ENCODE data around the gene SPATA32. TPM values are rescaled to one million over a fixed set of nuclear protein-coding genes. Genes with fewer than 3 reads are reported as not detected.

The SPATA32 gene
- total and polyA plus RNA-seq, 2 experiments from 2014 or later, result not detected

DNA sequence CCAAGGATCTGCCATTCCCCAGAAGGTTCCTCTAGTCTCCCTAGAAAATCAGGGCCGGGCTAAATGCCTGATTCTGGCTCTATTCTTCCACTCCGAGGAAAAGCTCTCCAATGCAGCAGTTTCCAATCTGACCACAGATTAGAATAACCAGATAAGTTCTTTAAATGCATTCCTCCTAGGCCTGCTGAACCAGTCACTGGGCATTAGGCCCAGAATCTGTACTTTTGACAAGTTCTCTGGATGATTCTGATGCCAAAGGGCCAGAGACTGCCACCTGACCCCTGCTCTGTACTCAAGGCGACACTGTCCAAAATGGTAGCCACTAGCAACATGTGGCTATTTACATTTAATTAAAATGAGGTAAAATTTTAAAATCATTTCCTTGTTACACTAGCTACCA is 32.6 kb upstream of the SPATA32 start:
- Histone ChIP-seq H3K4me3 (no peak overlapping the region), H3K79me2 (replicated peaks; ENCODE audit: insufficient read depth) (no peaks in the 10 kb centered on the region; the same call in 1 of the 2 replicates), H3F3A (replicated peaks; ENCODE audit: low read depth) (no peaks in the 10 kb centered on the region), H3K9me2 (ENCODE audit: insufficient read depth) (no peaks in the 10 kb centered on the region), H3K4me1 (ENCODE audit: insufficient read depth) (no peaks in the 10 kb centered on the region), H3K27me3 (ENCODE audit: insufficient read depth) (no peaks in the 10 kb centered on the region), H3K4me2 (no peak overlapping the region), H3K36me3 (ENCODE audit: insufficient read depth) (no peaks in the 10 kb centered on the region), H4K20me1 (replicated peaks; ENCODE audit: insufficient read depth) (peaks cover 2% of the 10 kb centered on the region), H2AFZ (no peak overlapping the region), H3K27ac (ENCODE audit: low read depth) (no peak overlapping the region)
- Mint-ChIP-seq H3K36me3 (ENCODE audit: low read depth) (peaks cover 3% of the 10 kb centered on the region; the same call in 2 of the 3 replicates), H3K9me3 (no peaks in the 10 kb centered on the region), H3K27me3 (ENCODE audit: insufficient read depth, low read depth, poor library complexity) (peaks cover 9% of the 10 kb centered on the region), H3K27ac (no peak overlapping the region), H3K4me1 (peaks cover 10% of the 10 kb centered on the region; the same call in 2 of the 3 replicates), H3K4me3 (no peak overlapping the region)
- DNase-seq (ENCODE audit: low spot score) (no peak), ATAC-seq (no peak)
- TF ChIP-seq EZH2 (IDR thresholded peaks at IDR 0.05; ENCODE audit: low read depth, unreplicated experiment) (no peak), POLR2AphosphoS5 (IDR thresholded peaks at IDR 0.05; ENCODE audit: low read depth) (no peak), ZNF114 (CRISPR knock-in tag; IDR thresholded peaks at IDR 0.05) (no peak), EZH2phosphoT487 (IDR thresholded peaks at IDR 0.05; ENCODE audit: unreplicated experiment) (no peak), STAT1 (IDR thresholded peaks at IDR 0.05; ENCODE audit: unreplicated experiment) (no peak), NANOG (IDR thresholded peaks at IDR 0.05; ENCODE audit: borderline replicate concordance) (no peak), CREB1 (CRISPR knock-in tag; IDR thresholded peaks at IDR 0.05; ENCODE audit: low read depth) (no peak), ZNF331 (CRISPR knock-in tag; IDR thresholded peaks at IDR 0.05; ENCODE audit: low read depth) (no peak), JUNB (IDR thresholded peaks at IDR 0.05; ENCODE audit: unreplicated experiment) (no peak)
- TF ChIP-seq, protein P1, sequence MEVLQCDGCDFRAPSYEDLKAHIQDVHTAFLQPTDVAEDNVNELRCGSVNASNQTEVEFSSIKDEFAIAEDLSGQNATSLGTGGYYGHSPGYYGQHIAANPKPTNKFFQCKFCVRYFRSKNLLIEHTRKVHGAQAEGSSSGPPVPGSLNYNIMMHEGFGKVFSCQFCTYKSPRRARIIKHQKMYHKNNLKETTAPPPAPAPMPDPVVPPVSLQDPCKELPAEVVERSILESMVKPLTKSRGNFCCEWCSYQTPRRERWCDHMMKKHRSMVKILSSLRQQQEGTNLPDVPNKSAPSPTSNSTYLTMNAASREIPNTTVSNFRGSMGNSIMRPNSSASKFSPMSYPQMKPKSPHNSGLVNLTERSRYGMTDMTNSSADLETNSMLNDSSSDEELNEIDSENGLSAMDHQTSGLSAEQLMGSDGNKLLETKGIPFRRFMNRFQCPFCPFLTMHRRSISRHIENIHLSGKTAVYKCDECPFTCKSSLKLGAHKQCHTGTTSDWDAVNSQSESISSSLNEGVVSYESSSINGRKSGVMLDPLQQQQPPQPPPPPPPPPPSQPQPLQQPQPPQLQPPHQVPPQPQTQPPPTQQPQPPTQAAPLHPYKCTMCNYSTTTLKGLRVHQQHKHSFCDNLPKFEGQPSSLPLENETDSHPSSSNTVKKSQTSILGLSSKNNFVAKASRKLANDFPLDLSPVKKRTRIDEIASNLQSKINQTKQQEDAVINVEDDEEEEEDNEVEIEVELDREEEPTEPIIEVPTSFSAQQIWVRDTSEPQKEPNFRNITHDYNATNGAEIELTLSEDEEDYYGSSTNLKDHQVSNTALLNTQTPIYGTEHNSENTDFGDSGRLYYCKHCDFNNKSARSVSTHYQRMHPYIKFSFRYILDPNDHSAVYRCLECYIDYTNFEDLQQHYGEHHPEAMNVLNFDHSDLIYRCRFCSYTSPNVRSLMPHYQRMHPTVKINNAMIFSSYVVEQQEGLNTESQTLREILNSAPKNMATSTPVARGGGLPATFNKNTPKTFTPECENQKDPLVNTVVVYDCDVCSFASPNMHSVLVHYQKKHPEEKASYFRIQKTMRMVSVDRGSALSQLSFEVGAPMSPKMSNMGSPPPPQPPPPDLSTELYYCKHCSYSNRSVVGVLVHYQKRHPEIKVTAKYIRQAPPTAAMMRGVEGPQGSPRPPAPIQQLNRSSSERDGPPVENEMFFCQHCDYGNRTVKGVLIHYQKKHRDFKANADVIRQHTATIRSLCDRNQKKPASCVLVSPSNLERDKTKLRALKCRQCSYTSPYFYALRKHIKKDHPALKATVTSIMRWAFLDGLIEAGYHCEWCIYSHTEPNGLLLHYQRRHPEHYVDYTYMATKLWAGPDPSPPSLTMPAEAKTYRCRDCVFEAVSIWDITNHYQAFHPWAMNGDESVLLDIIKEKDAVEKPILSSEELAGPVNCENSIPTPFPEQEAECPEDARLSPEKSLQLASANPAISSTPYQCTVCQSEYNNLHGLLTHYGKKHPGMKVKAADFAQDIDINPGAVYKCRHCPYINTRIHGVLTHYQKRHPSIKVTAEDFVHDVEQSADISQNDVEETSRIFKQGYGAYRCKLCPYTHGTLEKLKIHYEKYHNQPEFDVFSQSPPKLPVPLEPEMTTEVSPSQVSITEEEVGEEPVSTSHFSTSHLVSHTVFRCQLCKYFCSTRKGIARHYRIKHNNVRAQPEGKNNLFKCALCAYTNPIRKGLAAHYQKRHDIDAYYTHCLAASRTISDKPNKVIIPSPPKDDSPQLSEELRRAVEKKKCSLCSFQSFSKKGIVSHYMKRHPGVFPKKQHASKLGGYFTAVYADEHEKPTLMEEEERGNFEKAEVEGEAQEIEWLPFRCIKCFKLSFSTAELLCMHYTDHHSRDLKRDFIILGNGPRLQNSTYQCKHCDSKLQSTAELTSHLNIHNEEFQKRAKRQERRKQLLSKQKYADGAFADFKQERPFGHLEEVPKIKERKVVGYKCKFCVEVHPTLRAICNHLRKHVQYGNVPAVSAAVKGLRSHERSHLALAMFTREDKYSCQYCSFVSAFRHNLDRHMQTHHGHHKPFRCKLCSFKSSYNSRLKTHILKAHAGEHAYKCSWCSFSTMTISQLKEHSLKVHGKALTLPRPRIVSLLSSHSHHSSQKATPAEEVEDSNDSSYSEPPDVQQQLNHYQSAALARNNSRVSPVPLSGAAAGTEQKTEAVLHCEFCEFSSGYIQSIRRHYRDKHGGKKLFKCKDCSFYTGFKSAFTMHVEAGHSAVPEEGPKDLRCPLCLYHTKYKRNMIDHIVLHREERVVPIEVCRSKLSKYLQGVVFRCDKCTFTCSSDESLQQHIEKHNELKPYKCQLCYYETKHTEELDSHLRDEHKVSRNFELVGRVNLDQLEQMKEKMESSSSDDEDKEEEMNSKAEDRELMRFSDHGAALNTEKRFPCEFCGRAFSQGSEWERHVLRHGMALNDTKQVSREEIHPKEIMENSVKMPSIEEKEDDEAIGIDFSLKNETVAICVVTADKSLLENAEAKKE (CRISPR knock-in tag; IDR thresholded peaks at IDR 0.05), result no peak
- TF ChIP-seq, protein P2, sequence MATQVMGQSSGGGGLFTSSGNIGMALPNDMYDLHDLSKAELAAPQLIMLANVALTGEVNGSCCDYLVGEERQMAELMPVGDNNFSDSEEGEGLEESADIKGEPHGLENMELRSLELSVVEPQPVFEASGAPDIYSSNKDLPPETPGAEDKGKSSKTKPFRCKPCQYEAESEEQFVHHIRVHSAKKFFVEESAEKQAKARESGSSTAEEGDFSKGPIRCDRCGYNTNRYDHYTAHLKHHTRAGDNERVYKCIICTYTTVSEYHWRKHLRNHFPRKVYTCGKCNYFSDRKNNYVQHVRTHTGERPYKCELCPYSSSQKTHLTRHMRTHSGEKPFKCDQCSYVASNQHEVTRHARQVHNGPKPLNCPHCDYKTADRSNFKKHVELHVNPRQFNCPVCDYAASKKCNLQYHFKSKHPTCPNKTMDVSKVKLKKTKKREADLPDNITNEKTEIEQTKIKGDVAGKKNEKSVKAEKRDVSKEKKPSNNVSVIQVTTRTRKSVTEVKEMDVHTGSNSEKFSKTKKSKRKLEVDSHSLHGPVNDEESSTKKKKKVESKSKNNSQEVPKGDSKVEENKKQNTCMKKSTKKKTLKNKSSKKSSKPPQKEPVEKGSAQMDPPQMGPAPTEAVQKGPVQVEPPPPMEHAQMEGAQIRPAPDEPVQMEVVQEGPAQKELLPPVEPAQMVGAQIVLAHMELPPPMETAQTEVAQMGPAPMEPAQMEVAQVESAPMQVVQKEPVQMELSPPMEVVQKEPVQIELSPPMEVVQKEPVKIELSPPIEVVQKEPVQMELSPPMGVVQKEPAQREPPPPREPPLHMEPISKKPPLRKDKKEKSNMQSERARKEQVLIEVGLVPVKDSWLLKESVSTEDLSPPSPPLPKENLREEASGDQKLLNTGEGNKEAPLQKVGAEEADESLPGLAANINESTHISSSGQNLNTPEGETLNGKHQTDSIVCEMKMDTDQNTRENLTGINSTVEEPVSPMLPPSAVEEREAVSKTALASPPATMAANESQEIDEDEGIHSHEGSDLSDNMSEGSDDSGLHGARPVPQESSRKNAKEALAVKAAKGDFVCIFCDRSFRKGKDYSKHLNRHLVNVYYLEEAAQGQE (IDR thresholded peaks at IDR 0.05; ENCODE audit: unreplicated experiment), result no peak
- TF ChIP-seq, protein P3, sequence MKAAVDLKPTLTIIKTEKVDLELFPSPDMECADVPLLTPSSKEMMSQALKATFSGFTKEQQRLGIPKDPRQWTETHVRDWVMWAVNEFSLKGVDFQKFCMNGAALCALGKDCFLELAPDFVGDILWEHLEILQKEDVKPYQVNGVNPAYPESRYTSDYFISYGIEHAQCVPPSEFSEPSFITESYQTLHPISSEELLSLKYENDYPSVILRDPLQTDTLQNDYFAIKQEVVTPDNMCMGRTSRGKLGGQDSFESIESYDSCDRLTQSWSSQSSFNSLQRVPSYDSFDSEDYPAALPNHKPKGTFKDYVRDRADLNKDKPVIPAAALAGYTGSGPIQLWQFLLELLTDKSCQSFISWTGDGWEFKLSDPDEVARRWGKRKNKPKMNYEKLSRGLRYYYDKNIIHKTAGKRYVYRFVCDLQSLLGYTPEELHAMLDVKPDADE (IDR thresholded peaks at IDR 0.05), result no peak
- TF ChIP-seq, protein P4, sequence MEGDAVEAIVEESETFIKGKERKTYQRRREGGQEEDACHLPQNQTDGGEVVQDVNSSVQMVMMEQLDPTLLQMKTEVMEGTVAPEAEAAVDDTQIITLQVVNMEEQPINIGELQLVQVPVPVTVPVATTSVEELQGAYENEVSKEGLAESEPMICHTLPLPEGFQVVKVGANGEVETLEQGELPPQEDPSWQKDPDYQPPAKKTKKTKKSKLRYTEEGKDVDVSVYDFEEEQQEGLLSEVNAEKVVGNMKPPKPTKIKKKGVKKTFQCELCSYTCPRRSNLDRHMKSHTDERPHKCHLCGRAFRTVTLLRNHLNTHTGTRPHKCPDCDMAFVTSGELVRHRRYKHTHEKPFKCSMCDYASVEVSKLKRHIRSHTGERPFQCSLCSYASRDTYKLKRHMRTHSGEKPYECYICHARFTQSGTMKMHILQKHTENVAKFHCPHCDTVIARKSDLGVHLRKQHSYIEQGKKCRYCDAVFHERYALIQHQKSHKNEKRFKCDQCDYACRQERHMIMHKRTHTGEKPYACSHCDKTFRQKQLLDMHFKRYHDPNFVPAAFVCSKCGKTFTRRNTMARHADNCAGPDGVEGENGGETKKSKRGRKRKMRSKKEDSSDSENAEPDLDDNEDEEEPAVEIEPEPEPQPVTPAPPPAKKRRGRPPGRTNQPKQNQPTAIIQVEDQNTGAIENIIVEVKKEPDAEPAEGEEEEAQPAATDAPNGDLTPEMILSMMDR (conservative IDR thresholded peaks at IDR 0.05; ENCODE audit: low read depth in 2 of 2), result no peak
